Kidney glomerular epithelial cell (primary cell): ENCODE measurements around the gene KIAA0232.
"Not testable (repeated sequence)": the region's sequence is repeated elsewhere in the genome, so short reads cannot be mapped to it uniquely, and the experiment has no call there.

ENCODE experiments used
- DNase-seq: peaks from one replicate; lab custom pipeline; 2025; lab: John Stamatoyannopoulos, UW

KIAA0232 gene

GRCh38 chr4:6804082-6804752 lies 21.7 kb downstream of the KIAA0232 start:
- DNase-seq: no peak

GRCh38 chr4:6806924-6807626 lies 24.5 kb downstream of the KIAA0232 start:
- DNase-seq: no peak

GRCh38 chr4:6808259-6808658 lies 25.7 kb downstream of the KIAA0232 start:
- DNase-seq: no peak

- no peak for DNase-seq
Observed at GRCh38 chr4:6811165-6811564, 28.6 kb downstream of the KIAA0232 start.

GRCh38 chr4:6812766-6813165 lies 30.2 kb downstream of the KIAA0232 start:
- no peak for DNase-seq

- no peak for DNase-seq
Observed at GRCh38 chr4:6813725-6814124, 31.2 kb downstream of the KIAA0232 start.

- DNase-seq: no peak
Observed at GRCh38 chr4:6815029-6815836, 32.7 kb downstream of the KIAA0232 start.

GRCh38 chr4:6819295-6819694 lies 36.8 kb downstream of the KIAA0232 start:
- no peak for DNase-seq

GRCh38 chr4:6820695-6821094 lies 38.2 kb downstream of the KIAA0232 start:
- no peak for DNase-seq

- no peak for DNase-seq
Observed at GRCh38 chr4:6824071-6824470, 41.5 kb downstream of the KIAA0232 start.

- DNase-seq: no peak
Observed at GRCh38 chr4:6824772-6825402, 42.4 kb downstream of the KIAA0232 start.

- DNase-seq: no peak
Observed at GRCh38 chr4:6825403-6825802, 42.9 kb downstream of the KIAA0232 start.

- no peak for DNase-seq
Observed at GRCh38 chr4:6826781-6827508, 44.4 kb downstream of the KIAA0232 start.

- no peak for DNase-seq
Observed at GRCh38 chr4:6829086-6829485, 46.6 kb downstream of the KIAA0232 start.

GRCh38 chr4:6834867-6835266 lies 52.3 kb downstream of the KIAA0232 start:
- DNase-seq: peak; percentile 22

GRCh38 chr4:6835616-6836015 lies 53.1 kb downstream of the KIAA0232 start:
- DNase-seq: not testable (repeated sequence)

GRCh38 chr4:6837106-6837505 lies 54.6 kb downstream of the KIAA0232 start:
- DNase-seq: not testable (repeated sequence)

GRCh38 chr4:6839579-6839978 lies 57.1 kb downstream of the KIAA0232 start:
- no peak for DNase-seq

- no peak for DNase-seq
Observed at GRCh38 chr4:6840062-6840976, 57.8 kb downstream of the KIAA0232 start.

GRCh38 chr4:6845027-6845426 lies 62.5 kb downstream of the KIAA0232 start:
- no peak for DNase-seq

- no peak for DNase-seq
Observed at GRCh38 chr4:6845574-6845973, 63.0 kb downstream of the KIAA0232 start.
